Measurements from ENCODE around the gene FSTL4. TPM values are rescaled to one million over a fixed set of nuclear protein-coding genes. Genes with fewer than 3 reads are reported as not detected.

FSTL4 gene
- total RNA-seq, 4 donors from 2014 or later = 0.41 TPM; not detected in 3

DNA sequence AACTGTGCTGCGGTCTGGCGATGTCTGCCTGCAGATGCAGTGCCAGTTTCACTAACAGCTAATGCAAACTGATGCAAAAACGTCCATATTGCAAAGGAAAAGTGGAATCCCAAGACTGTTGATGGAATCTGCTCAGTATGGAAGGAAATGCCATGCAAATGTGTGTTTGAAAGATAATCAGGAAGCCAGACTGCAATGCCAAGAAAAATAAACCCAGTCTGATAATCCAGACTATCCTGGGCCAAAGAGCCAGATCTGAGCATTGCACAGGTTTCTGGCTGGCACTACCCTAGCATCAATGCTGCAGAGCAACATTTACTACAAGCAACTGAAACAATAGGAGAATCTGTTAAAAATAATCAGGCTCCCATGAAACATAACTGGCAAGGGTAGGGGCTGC, 130.3 kb downstream of the FSTL4 start:
- no peak for DNase-seq
- intact Hi-C loops (cut with DNase I; ENCODE audit: low total_unique reads) = no loop called here
- H3K4me3 ChIP-seq = no peak overlapping the region
- no peaks in the 10 kb centered on the region for H3K27me3 ChIP-seq
- no peaks in the 10 kb centered on the region for H3K36me3 ChIP-seq
- no peak overlapping the region for H3K27ac ChIP-seq
- H3K4me1 ChIP-seq = no peaks in the 10 kb centered on the region
- TF ChIP-seq CTCF (IDR thresholded peaks at IDR 0.05) (no peak), POLR2A (IDR thresholded peaks at IDR 0.05) (no peak)
- no peaks in the 10 kb centered on the region for H3K9me3 ChIP-seq

DNA sequence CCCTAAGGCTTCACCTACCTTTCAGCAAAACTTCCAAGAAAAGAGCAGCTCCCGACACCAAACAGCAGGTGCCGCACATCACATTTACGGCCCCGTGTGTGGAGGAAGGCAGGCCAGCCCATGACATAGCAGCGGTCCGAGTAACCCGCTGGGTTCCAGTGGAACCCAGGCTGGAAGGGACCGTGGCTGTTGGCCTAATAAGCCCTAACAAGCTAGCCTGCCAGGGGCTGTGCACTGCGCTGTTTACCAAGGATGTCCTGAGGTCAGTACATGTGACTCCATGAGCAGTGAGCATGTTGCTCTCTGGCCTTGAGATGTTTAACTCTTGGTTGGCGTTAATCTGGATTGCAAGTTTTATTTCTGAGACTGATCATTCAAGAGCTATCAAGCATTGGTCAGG, 131.5 kb downstream of the FSTL4 start:
- intact Hi-C loops (cut with DNase I; ENCODE audit: low total_unique reads) = no loop called here
- DNase-seq = no peak
- no peak for TF ChIP-seq CTCF (IDR thresholded peaks at IDR 0.05)
- no peak for TF ChIP-seq POLR2A (IDR thresholded peaks at IDR 0.05)
- Histone ChIP-seq H3K27ac (no peak overlapping the region), H3K9me3 (no peaks in the 10 kb centered on the region), H3K4me1 (no peaks in the 10 kb centered on the region), H3K4me3 (no peak overlapping the region), H3K27me3 (no peaks in the 10 kb centered on the region), H3K36me3 (no peaks in the 10 kb centered on the region)

DNA sequence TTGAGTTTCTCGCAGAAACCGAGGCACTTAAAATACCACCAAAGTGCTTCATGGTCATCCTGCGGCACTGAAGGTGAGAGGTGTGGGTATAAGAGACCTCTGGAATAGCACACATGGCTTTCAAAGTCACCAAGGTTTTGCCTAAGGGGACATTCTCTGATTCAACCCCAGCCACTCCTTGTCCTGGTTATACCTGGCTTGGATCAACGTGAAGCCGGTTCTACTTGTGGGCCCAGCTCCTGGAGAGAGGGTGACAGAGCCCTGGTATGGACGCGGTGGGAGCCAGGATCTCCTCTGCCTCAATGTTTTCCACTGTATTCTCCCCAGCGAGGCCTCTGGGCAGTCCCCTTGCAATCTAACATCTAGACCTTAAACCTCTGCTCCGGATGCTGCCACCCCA, 132.0 kb downstream of the FSTL4 start:
- no peak for DNase-seq
- Histone ChIP-seq H3K4me3 (no peak overlapping the region), H3K27ac (no peak overlapping the region), H3K27me3 (no peaks in the 10 kb centered on the region), H3K4me1 (no peaks in the 10 kb centered on the region), H3K36me3 (no peaks in the 10 kb centered on the region), H3K9me3 (no peaks in the 10 kb centered on the region)
- intact Hi-C loops (cut with DNase I; ENCODE audit: low total_unique reads) = no loop called here
- TF ChIP-seq CTCF (IDR thresholded peaks at IDR 0.05) (no peak), POLR2A (IDR thresholded peaks at IDR 0.05) (no peak)

GRCh38 chr5:133478199-133478985, 133.9 kb downstream of the FSTL4 start:
- no peaks in the 10 kb centered on the region for H3K27me3 ChIP-seq
- TF ChIP-seq POLR2A (IDR thresholded peaks at IDR 0.05) (no peak), CTCF (IDR thresholded peaks at IDR 0.05) (no peak)
- no peak overlapping the region for H3K4me3 ChIP-seq
- no peaks in the 10 kb centered on the region for H3K9me3 ChIP-seq
- H3K36me3 ChIP-seq = no peaks in the 10 kb centered on the region
- H3K4me1 ChIP-seq = no peaks in the 10 kb centered on the region
- no peak for DNase-seq
- intact Hi-C loops (cut with DNase I; ENCODE audit: low total_unique reads) = no loop called here
- H3K27ac ChIP-seq = no peak overlapping the region

DNA sequence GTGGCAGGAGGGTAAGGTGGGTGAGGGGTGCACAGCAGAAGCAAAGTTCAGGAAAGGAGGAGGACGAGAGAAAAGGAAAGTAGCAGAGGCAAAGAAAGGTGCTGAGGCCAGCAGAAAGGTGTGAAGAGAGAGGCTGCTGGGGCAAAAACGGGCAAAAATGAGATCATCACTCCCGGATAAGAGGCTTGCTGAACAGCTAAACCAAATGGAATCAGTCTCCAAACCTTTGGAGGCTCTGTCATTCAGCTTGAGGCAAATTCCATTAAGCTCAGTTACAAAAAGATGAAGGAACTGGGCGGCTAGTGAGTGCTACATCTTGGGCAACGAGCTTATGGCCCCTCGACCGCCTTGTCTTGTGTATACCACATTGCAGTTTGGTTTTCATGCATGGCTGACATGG, 136.4 kb downstream of the FSTL4 start:
- DNase-seq = no peak
- no peaks in the 10 kb centered on the region for H3K9me3 ChIP-seq
- intact Hi-C loops (cut with DNase I; ENCODE audit: low total_unique reads) = no loop called here
- H3K27me3 ChIP-seq = no peaks in the 10 kb centered on the region
- H3K27ac ChIP-seq = no peak overlapping the region
- H3K4me3 ChIP-seq = no peak overlapping the region
- no peaks in the 10 kb centered on the region for H3K4me1 ChIP-seq
- no peak for TF ChIP-seq POLR2A (IDR thresholded peaks at IDR 0.05)
- no peak for TF ChIP-seq CTCF (IDR thresholded peaks at IDR 0.05)
- no peaks in the 10 kb centered on the region for H3K36me3 ChIP-seq

Measured in uterus (tissue), 4 donors.